Activated CD4-positive, alpha-beta memory T cell treated with anti-CD3 and anti-CD28 coated beads, Interleukin-2, amount 10 ng/mL, durations not matched to agents 7 days and 5 days (primary cell): ENCODE results near the gene NT5DC3. TPM values are rescaled to one million over a fixed set of nuclear protein-coding genes. Genes with fewer than 3 reads are reported as not detected.

Experiments
- CTCF ChIA-PET: fragments of 350-600 bp; sonication (Branson Sonifier 250); formaldehyde crosslinking; loops from one replicate; lab custom pipeline; 2021; ENCODE audit warnings: antibody characterized with exemption, inconsistent platforms; lab: Charles Lee
- POLR2A ChIA-PET: fragments of 350-600 bp; sonication (Branson Sonifier 250); formaldehyde crosslinking; loops from one replicate; lab custom pipeline; 2021; ENCODE audit warnings: antibody characterized with exemption; lab: Charles Lee
- DNase-seq: peaks from one replicate; pipeline ENCODE4 v3.0.0-alpha.2; 2020
- H3K27ac Mint-ChIP-seq: one replicate; pipeline ENCODE4 v1.8.0; 2021; ENCODE audit warnings: mild to moderate bottlenecking, mixed read lengths
- H3K27me3 Mint-ChIP-seq: one replicate; pipeline ENCODE4 v1.8.0; 2021; ENCODE audit warnings: mixed read lengths
- H3K36me3 Mint-ChIP-seq: one replicate; pipeline ENCODE4 v1.8.0; 2021; ENCODE audit warnings: low read depth, mixed read lengths
- H3K4me1 Mint-ChIP-seq: one replicate; pipeline ENCODE4 v1.8.0; 2021; ENCODE audit warnings: mixed read lengths
- H3K4me3 Mint-ChIP-seq: one replicate; pipeline ENCODE4 v1.8.0; 2021; ENCODE audit warnings: mild to moderate bottlenecking, mixed read lengths
- H3K9me3 Mint-ChIP-seq: one replicate; pipeline ENCODE4 v1.8.0; 2021; ENCODE audit warnings: mixed read lengths
- total RNA-seq, 2 experiments: library from RNA; stranded (reverse); gene quantifications; one replicate each; pipeline ENCODE4 v1.2.3, GENCODE V29; 2021

NT5DC3 gene
- total RNA-seq, 2 experiments from 2014 or later: 3.2 to 3.4 TPM

GRCh38 chr12:103755425-103755824 is 85.6 kb downstream of the NT5DC3 start:
- Mint-ChIP-seq H3K36me3 (no peaks in the 10 kb centered on the region), H3K27me3 (no peaks in the 10 kb centered on the region)

DNA sequence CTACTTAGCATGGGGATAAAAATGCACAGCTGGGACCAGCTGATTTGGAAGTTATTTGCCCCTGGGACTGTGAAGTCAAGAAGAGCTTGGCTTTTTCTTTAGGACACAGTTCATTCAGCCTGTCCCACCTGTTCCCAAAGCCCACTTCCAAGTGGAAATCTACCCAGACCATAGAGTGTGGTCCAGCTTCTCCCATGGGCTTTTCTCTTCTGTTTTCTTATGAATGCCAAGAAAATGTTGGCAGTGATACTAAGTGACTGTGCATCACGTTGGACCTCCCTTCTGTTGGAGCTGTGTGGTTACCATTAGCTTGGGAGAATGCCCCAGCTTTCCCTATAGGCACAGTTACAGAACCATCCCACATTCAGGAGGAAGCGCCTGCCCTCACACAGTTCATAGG is 89.4 kb downstream of the NT5DC3 start:
- no peak overlapping the region for H3K27ac Mint-ChIP-seq
- CTCF ChIA-PET: no interaction called here
- H3K4me1 Mint-ChIP-seq: no peaks in the 10 kb centered on the region
- no peak for DNase-seq
- H3K36me3 Mint-ChIP-seq: no peaks in the 10 kb centered on the region
- H3K27me3 Mint-ChIP-seq: no peaks in the 10 kb centered on the region
- no peak overlapping the region for H3K4me3 Mint-ChIP-seq
- H3K9me3 Mint-ChIP-seq: no peaks in the 10 kb centered on the region
- POLR2A ChIA-PET: no interaction called here

More at GRCh38 chr12:103755425-103755824, 85.6 kb downstream of the NT5DC3 start:
- DNase-seq: no peak
- H3K27ac Mint-ChIP-seq: no peak overlapping the region
- no peaks in the 10 kb centered on the region for H3K9me3 Mint-ChIP-seq
- no peak overlapping the region for H3K4me3 Mint-ChIP-seq
- ChIA-PET POLR2A (no interaction called here), CTCF (no interaction called here)
- H3K4me1 Mint-ChIP-seq: no peaks in the 10 kb centered on the region

- ChIA-PET CTCF (no interaction called here), POLR2A (no interaction called here)
- Mint-ChIP-seq H3K36me3 (no peaks in the 10 kb centered on the region), H3K4me3 (no peak overlapping the region), H3K27ac (no peak overlapping the region), H3K27me3 (no peaks in the 10 kb centered on the region), H3K9me3 (no peaks in the 10 kb centered on the region), H3K4me1 (no peaks in the 10 kb centered on the region)
- no peak for DNase-seq
Observed at GRCh38 chr12:103751171-103751570, 89.9 kb downstream of the NT5DC3 start.

- Mint-ChIP-seq H3K36me3 (no peaks in the 10 kb centered on the region), H3K27ac (no peak overlapping the region), H3K4me3 (no peak overlapping the region), H3K4me1 (no peaks in the 10 kb centered on the region), H3K27me3 (no peaks in the 10 kb centered on the region), H3K9me3 (no peaks in the 10 kb centered on the region)
- no peak for DNase-seq
- ChIA-PET POLR2A (no interaction called here), CTCF (no interaction called here)
Observed at GRCh38 chr12:103748875-103749274, 92.2 kb downstream of the NT5DC3 start.

- POLR2A ChIA-PET: no interaction called here
- Mint-ChIP-seq H3K4me3 (no peak overlapping the region), H3K4me1 (no peaks in the 10 kb centered on the region), H3K27me3 (no peaks in the 10 kb centered on the region), H3K36me3 (no peaks in the 10 kb centered on the region), H3K9me3 (no peaks in the 10 kb centered on the region), H3K27ac (no peak overlapping the region)
- DNase-seq: no peak
- CTCF ChIA-PET: no interaction called here
Observed at GRCh38 chr12:103748002-103748401, 93.0 kb downstream of the NT5DC3 start.

DNA sequence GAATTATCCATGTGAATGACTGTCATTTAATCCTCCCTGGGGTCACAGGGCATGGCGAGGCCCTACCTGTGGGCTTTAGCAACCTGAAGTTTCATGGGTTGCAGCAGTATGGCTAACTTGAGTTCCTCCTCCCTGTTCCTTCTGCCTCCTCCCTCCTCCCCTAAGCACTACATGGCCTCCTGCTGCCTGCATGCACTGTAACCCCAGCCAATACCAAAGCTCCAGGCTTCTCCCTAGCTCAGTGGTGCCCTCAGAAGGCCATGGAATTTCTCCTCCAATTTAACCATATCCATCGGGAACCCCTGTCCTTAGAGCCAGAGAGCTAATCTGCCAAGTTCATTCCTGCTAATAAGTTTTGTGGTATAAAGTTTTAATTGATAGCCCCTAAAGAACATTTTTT is 95.1 kb downstream of the NT5DC3 start:
- CTCF ChIA-PET: no interaction called here
- POLR2A ChIA-PET: no interaction called here
- Mint-ChIP-seq H3K4me1 (no peaks in the 10 kb centered on the region), H3K27me3 (no peaks in the 10 kb centered on the region), H3K4me3 (no peak overlapping the region), H3K9me3 (no peaks in the 10 kb centered on the region), H3K27ac (no peak overlapping the region), H3K36me3 (no peaks in the 10 kb centered on the region)
- no peak for DNase-seq

GRCh38 chr12:103743788-103744187 is 97.2 kb downstream of the NT5DC3 start:
- Mint-ChIP-seq H3K36me3 (no peaks in the 10 kb centered on the region), H3K27ac (no peak overlapping the region), H3K4me1 (no peaks in the 10 kb centered on the region), H3K9me3 (no peaks in the 10 kb centered on the region), H3K27me3 (peaks cover 1% of the 10 kb centered on the region), H3K4me3 (no peak overlapping the region)
- CTCF ChIA-PET: no interaction called here
- no peak for DNase-seq
- POLR2A ChIA-PET: no interaction called here

- ChIA-PET POLR2A (no interaction called here), CTCF (no interaction called here)
- DNase-seq: no peak
- no peaks in the 10 kb centered on the region for H3K36me3 Mint-ChIP-seq
- no peak overlapping the region for H3K27ac Mint-ChIP-seq
- no peaks in the 10 kb centered on the region for H3K4me1 Mint-ChIP-seq
- no peaks in the 10 kb centered on the region for H3K9me3 Mint-ChIP-seq
- peaks cover 1% of the 10 kb centered on the region for H3K27me3 Mint-ChIP-seq
- H3K4me3 Mint-ChIP-seq: no peak overlapping the region
Observed at GRCh38 chr12:103742349-103742932, 98.6 kb downstream of the NT5DC3 start.

- Mint-ChIP-seq H3K36me3 (no peaks in the 10 kb centered on the region), H3K4me3 (no peak overlapping the region), H3K9me3 (no peaks in the 10 kb centered on the region), H3K4me1 (no peaks in the 10 kb centered on the region), H3K27me3 (peaks cover 1% of the 10 kb centered on the region), H3K27ac (no peak overlapping the region)
- no peak for DNase-seq
- ChIA-PET CTCF (no interaction called here), POLR2A (no interaction called here)
Observed at GRCh38 chr12:103737881-103738280, 103.2 kb downstream of the NT5DC3 start.

- DNase-seq: no peak
- ChIA-PET CTCF (no interaction called here), POLR2A (no interaction called here)
- peaks cover 1% of the 10 kb centered on the region for H3K27me3 Mint-ChIP-seq
- no peak overlapping the region for H3K4me3 Mint-ChIP-seq
- no peaks in the 10 kb centered on the region for H3K36me3 Mint-ChIP-seq
- no peak overlapping the region for H3K27ac Mint-ChIP-seq
- no peaks in the 10 kb centered on the region for H3K9me3 Mint-ChIP-seq
- H3K4me1 Mint-ChIP-seq: no peaks in the 10 kb centered on the region
Observed at GRCh38 chr12:103736572-103736971, 104.5 kb downstream of the NT5DC3 start.

DNA sequence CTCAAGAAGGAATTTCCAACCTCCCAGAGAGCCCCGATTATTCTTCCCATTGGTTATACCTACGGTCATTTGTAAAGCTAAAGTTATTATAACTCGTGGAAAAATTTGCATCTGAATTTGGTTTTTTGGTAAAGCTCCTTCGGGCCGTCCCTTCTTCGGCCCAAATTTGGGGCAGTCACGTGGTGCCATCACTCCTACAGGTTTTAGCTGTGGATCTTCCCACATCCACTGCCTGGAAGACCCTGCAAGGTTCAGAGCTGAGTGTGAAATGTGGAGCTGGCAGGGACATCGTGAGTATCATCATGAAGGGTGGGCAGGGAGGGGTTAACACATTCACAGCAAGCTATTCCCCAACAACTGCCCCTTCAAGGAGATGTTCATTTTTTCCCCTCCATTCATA is 105.7 kb downstream of the NT5DC3 start:
- POLR2A ChIA-PET: no interaction called here
- no peaks in the 10 kb centered on the region for H3K9me3 Mint-ChIP-seq
- CTCF ChIA-PET: no interaction called here
- no peaks in the 10 kb centered on the region for H3K4me1 Mint-ChIP-seq
- no peak overlapping the region for H3K4me3 Mint-ChIP-seq
- H3K27me3 Mint-ChIP-seq: peaks cover 1% of the 10 kb centered on the region
- no peaks in the 10 kb centered on the region for H3K36me3 Mint-ChIP-seq
- no peak for DNase-seq
- no peak overlapping the region for H3K27ac Mint-ChIP-seq

GRCh38 chr12:103734863-103735262 is 106.2 kb downstream of the NT5DC3 start:
- POLR2A ChIA-PET: no interaction called here
- Mint-ChIP-seq H3K27me3 (peaks cover 1% of the 10 kb centered on the region), H3K36me3 (no peaks in the 10 kb centered on the region), H3K4me1 (no peaks in the 10 kb centered on the region), H3K4me3 (no peak overlapping the region), H3K27ac (no peak overlapping the region), H3K9me3 (no peaks in the 10 kb centered on the region)
- CTCF ChIA-PET: no interaction called here
- DNase-seq: no peak

- DNase-seq: no peak
- H3K9me3 Mint-ChIP-seq: no peaks in the 10 kb centered on the region
- ChIA-PET POLR2A (no interaction called here), CTCF (no interaction called here)
- no peak overlapping the region for H3K4me3 Mint-ChIP-seq
- H3K4me1 Mint-ChIP-seq: no peaks in the 10 kb centered on the region
- H3K36me3 Mint-ChIP-seq: no peaks in the 10 kb centered on the region
- H3K27me3 Mint-ChIP-seq: no peaks in the 10 kb centered on the region
- H3K27ac Mint-ChIP-seq: no peak overlapping the region
Observed at GRCh38 chr12:103731539-103731938, 109.5 kb downstream of the NT5DC3 start.

- Mint-ChIP-seq H3K9me3 (no peaks in the 10 kb centered on the region), H3K4me1 (no peaks in the 10 kb centered on the region), H3K4me3 (no peak overlapping the region), H3K36me3 (no peaks in the 10 kb centered on the region), H3K27ac (no peak overlapping the region), H3K27me3 (no peaks in the 10 kb centered on the region)
- ChIA-PET CTCF (no interaction called here), POLR2A (no interaction called here)
- DNase-seq: no peak
Observed at GRCh38 chr12:103729499-103729898, 111.5 kb downstream of the NT5DC3 start.
